ENCODE data around the gene UBASH3B.
"Not testable (repeated sequence)": the region's sequence is repeated elsewhere in the genome, so short reads cannot be mapped to it uniquely, and the experiment has no call there.

DNA sequence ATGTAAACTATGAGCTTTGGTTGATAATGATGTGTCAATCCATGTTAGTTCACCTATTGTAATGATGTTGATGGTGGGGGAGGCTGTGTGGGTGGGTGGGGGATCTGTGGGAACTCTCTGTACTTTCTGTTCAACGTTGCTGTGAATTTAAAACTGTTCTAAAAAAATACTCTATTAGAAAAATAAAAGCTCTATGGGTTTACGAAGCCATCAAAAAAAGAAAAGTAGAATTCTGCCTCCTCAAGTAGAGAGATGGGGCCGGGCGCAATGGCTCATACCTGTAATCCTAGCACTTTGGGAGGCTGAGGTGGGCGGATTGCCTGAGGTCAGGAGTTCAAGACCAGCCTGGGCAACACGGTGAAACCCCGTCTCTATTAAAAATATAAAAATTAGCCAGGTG lies 30.0 kb upstream of the UBASH3B start:
- not testable (repeated sequence) for TF ChIP-seq POLR2A, POLR2AphosphoS5 (IDR thresholded peaks at IDR 0.05)
- TF ChIP-seq, protein P1, sequence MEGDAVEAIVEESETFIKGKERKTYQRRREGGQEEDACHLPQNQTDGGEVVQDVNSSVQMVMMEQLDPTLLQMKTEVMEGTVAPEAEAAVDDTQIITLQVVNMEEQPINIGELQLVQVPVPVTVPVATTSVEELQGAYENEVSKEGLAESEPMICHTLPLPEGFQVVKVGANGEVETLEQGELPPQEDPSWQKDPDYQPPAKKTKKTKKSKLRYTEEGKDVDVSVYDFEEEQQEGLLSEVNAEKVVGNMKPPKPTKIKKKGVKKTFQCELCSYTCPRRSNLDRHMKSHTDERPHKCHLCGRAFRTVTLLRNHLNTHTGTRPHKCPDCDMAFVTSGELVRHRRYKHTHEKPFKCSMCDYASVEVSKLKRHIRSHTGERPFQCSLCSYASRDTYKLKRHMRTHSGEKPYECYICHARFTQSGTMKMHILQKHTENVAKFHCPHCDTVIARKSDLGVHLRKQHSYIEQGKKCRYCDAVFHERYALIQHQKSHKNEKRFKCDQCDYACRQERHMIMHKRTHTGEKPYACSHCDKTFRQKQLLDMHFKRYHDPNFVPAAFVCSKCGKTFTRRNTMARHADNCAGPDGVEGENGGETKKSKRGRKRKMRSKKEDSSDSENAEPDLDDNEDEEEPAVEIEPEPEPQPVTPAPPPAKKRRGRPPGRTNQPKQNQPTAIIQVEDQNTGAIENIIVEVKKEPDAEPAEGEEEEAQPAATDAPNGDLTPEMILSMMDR (IDR thresholded peaks at IDR 0.05) = not testable (repeated sequence)

All from suprapubic skin (tissue), 4 donors.